NCI-H1048 (cell line): ENCODE data around the gene ZNF839.
"Not testable (repeated sequence)": the region's sequence is repeated elsewhere in the genome, so short reads cannot be mapped to it uniquely, and the experiment has no call there.

Source experiments
- DNase-seq: peaks from one replicate; lab custom pipeline; 2025; lab: John Stamatoyannopoulos, UW

Gene ZNF839

GRCh38 chr14:102319351-102320032, at the start of gene ZNF839:
TSS of gene ZNF839 (plus strand) at chr14:102319746. CDS start at chr14:102319766, 20 bp downstream.
- peak; percentile 87 for DNase-seq

- DNase-seq: no peak
Measured at GRCh38 chr14:102272392-102272791, 47.2 kb upstream of the ZNF839 start.

- no peak for DNase-seq
Measured at GRCh38 chr14:102275866-102276265, 43.7 kb upstream of the ZNF839 start.

GRCh38 chr14:102277874-102278630, 41.5 kb upstream of the ZNF839 start:
- DNase-seq: no peak

GRCh38 chr14:102278631-102278935, 41.0 kb upstream of the ZNF839 start:
- no peak for DNase-seq

GRCh38 chr14:102279282-102279681, 40.3 kb upstream of the ZNF839 start:
- no peak for DNase-seq

- no peak for DNase-seq
Measured at GRCh38 chr14:102279688-102280348, 39.7 kb upstream of the ZNF839 start.

- DNase-seq: no peak
Measured at GRCh38 chr14:102280376-102280962, 39.1 kb upstream of the ZNF839 start.

GRCh38 chr14:102282751-102283465, 36.6 kb upstream of the ZNF839 start:
- no peak for DNase-seq

- DNase-seq: no peak
Measured at GRCh38 chr14:102283631-102284129, 35.9 kb upstream of the ZNF839 start.

- DNase-seq: no peak
Measured at GRCh38 chr14:102285106-102285505, 34.4 kb upstream of the ZNF839 start.

GRCh38 chr14:102288139-102288538, 31.4 kb upstream of the ZNF839 start:
- DNase-seq: no peak

- no peak for DNase-seq
Measured at GRCh38 chr14:102292441-102292840, 27.1 kb upstream of the ZNF839 start.

- no peak for DNase-seq
Measured at GRCh38 chr14:102293781-102294180, 25.8 kb upstream of the ZNF839 start.

- DNase-seq: no peak
Measured at GRCh38 chr14:102295270-102295669, 24.3 kb upstream of the ZNF839 start.

- no peak for DNase-seq
Measured at GRCh38 chr14:102297436-102298170, 21.9 kb upstream of the ZNF839 start.

GRCh38 chr14:102298303-102299070, 21.1 kb upstream of the ZNF839 start:
- not testable (repeated sequence) for DNase-seq

- DNase-seq: no peak
Measured at GRCh38 chr14:102303664-102304063, 15.9 kb upstream of the ZNF839 start.

GRCh38 chr14:102304611-102305506, 14.7 kb upstream of the ZNF839 start, which contains the start of gene MOK:
TSS of gene MOK (minus strand) at chr14:102305164. CDS start at chr14:102304968, 196 bp downstream.
- DNase-seq: peak; percentile 87
